CD4-positive, alpha-beta T cell (primary cell): Measurements from ENCODE around the gene IL33. TPM values are rescaled to one million over a fixed set of nuclear protein-coding genes. Genes with fewer than 3 reads are reported as not detected.

Experiments
- ATAC-seq: fragments of 200-7000 bp; cut with Tn5 transposase; one replicate; pipeline ENCODE4 v1.10.0; 2022; ENCODE audit warnings: mild to moderate bottlenecking; ENCODE audit not compliant: poor library complexity
- CTCF ChIA-PET: fragments of 350-600 bp; sonication (Branson Sonifier 250); formaldehyde crosslinking; loops from one replicate; lab custom pipeline; 2021; ENCODE audit warnings: antibody characterized with exemption, inconsistent platforms; lab: Charles Lee
- POLR2A ChIA-PET: fragments of 350-600 bp; sonication (Branson Sonifier 250); formaldehyde crosslinking; loops from one replicate; lab custom pipeline; 2021; ENCODE audit warnings: antibody characterized with exemption, inconsistent platforms; lab: Charles Lee
- DNase-seq, 14 experiments: peaks; one replicate each; pipeline ENCODE4 v3.0.0-alpha.2; 2013 to 2020; ENCODE audit warnings: mixed read lengths in 2 of 14
- H3K27ac ChIP-seq, 2 donors: one replicate each; pipeline versions ENCODE4 v1.5.1 to v1.7.0; 2013; ENCODE audit warnings: low read length in 2 of 2, low read depth in 1 of 2, mild to moderate bottlenecking in 1 of 2
- H3K27me3 ChIP-seq, 2 experiments: 1 replicate in 1 of 2; 2 replicates in 1 of 2; pipeline versions ENCODE4 v1.6.1 to v1.7.0; 2013; ENCODE audit warnings: low read length in 2 of 2, control low read depth in 1 of 2, mild to moderate bottlenecking in 1 of 2, moderate library complexity in 1 of 2; ENCODE audit not compliant: insufficient read depth in 2 of 2, control insufficient read depth in 1 of 2
- H3K36me3 ChIP-seq: one replicate; pipeline ENCODE4 v1.6.1; 2013; ENCODE audit warnings: low read length, control low read depth; ENCODE audit not compliant: insufficient read depth
- H3K4me1 ChIP-seq: one replicate; pipeline ENCODE4 v1.6.1; 2013; ENCODE audit warnings: low read length, control low read depth; ENCODE audit not compliant: insufficient read depth
- H3K4me3 ChIP-seq: one replicate; pipeline ENCODE4 v1.5.1; 2013; ENCODE audit warnings: mild to moderate bottlenecking, low read length, moderate library complexity
- H3K9me3 ChIP-seq, 2 experiments: 1 replicate in 1 of 2; 2 replicates in 1 of 2; pipeline versions ENCODE4 v1.6.1 to v1.7.0; 2013; ENCODE audit warnings: low read length in 2 of 2, mild to moderate bottlenecking in 2 of 2, control low read depth in 1 of 2, moderate library complexity in 1 of 2; ENCODE audit not compliant: control insufficient read depth in 1 of 2, insufficient read depth in 1 of 2
- H3K27ac Mint-ChIP-seq: one replicate; pipeline ENCODE4 v1.8.0; 2020; ENCODE audit warnings: mixed read lengths
- H3K27me3 Mint-ChIP-seq: one replicate; pipeline ENCODE4 v1.8.0; 2021; ENCODE audit warnings: mixed read lengths
- H3K36me3 Mint-ChIP-seq: one replicate; pipeline ENCODE4 v1.8.0; 2021; ENCODE audit warnings: low read depth, mixed read lengths
- H3K4me1 Mint-ChIP-seq: one replicate; pipeline ENCODE4 v1.8.0; 2021; ENCODE audit warnings: low read depth, mixed read lengths
- H3K4me3 Mint-ChIP-seq: one replicate; pipeline ENCODE4 v1.8.0; 2020; ENCODE audit warnings: mild to moderate bottlenecking, mixed read lengths
- H3K9me3 Mint-ChIP-seq: one replicate; pipeline ENCODE4 v1.8.0; 2020; ENCODE audit warnings: mixed read lengths
- intact Hi-C, 2 experiments: fragments of 100-400 bp; cut with DNase I in 1 of 2; cut with micrococcal nuclease in 1 of 2; formaldehyde crosslinking; loops; one replicate each; pipeline versions ENCODE4 v1.15.1 to v1.9.0; 2023 to 2025; cut with DNase I, micrococcal nuclease
- total RNA-seq, 174 experiments: library from RNA in 2 of 174; stranded (reverse) in 2 of 174; gene quantifications; one replicate each; pipeline ENCODE4 v1.2.3 and lab custom pipeline; 2021 to 2026
- TF ChIP-seq, protein P1 (sequence below): fragments of 200-600 bp; IDR thresholded peaks from one replicate; pipeline ENCODE4 v1.8.0; 2022; ENCODE audit warnings: antibody characterized with exemption, mild to moderate bottlenecking

IL33 gene
- total RNA-seq, 2 experiments from 2014 or later, result not detected

- peaks cover 45% of the 10 kb centered on the region for H3K27me3 Mint-ChIP-seq
- CTCF ChIA-PET, result no interaction called here
- peaks cover 3 to 9% of the 10 kb centered on the region in 2 experiments for H3K27me3 ChIP-seq
Observed at GRCh38 chr9:6200761-6201160, 14.8 kb upstream of the IL33 start.

DNA sequence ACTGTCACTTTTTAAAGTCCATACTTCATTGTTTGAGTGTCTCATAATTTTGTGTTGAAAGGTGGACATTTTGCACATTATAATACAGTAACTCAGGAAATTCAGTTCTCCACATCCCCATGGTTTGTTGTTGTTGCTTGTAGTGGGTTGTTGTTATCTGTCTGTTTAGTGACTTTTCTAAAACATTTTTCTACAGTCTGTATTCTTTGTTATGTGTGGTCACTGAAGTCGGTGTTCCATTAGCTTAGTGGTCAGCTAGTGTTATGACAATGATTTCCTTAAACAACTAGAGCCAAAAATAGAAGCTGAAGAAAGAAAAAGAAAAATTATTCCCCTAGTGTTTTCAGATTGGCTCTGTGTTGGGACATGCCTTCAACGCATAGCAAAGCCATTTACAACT is 5.6 kb upstream of the IL33 start:
- DNase-seq, result no peak
- no peak overlapping the region for H3K27ac ChIP-seq
- POLR2A ChIA-PET, result no interaction called here
- H3K4me3 Mint-ChIP-seq, result no peak overlapping the region
- peaks cover 0 to 16% of the 10 kb centered on the region in 2 experiments for H3K9me3 ChIP-seq
- H3K27me3 Mint-ChIP-seq, result peaks cover 9% of the 10 kb centered on the region
- no peak overlapping the region for H3K27ac Mint-ChIP-seq
- H3K4me1 Mint-ChIP-seq, result no peaks in the 10 kb centered on the region
- peaks cover 15% of the 10 kb centered on the region for H3K9me3 Mint-ChIP-seq
- CTCF ChIA-PET, result interaction anchor here (0.6 kb wide), 1 partner anchor 607 kb away, joined by 3 read pairs; no protein-coding TSS in a partner anchor
- no peaks in the 10 kb centered on the region for H3K4me1 ChIP-seq
- peaks cover 0 to 7% of the 10 kb centered on the region in 2 experiments for H3K27me3 ChIP-seq
- no peak for ATAC-seq
- TF ChIP-seq, protein P1, sequence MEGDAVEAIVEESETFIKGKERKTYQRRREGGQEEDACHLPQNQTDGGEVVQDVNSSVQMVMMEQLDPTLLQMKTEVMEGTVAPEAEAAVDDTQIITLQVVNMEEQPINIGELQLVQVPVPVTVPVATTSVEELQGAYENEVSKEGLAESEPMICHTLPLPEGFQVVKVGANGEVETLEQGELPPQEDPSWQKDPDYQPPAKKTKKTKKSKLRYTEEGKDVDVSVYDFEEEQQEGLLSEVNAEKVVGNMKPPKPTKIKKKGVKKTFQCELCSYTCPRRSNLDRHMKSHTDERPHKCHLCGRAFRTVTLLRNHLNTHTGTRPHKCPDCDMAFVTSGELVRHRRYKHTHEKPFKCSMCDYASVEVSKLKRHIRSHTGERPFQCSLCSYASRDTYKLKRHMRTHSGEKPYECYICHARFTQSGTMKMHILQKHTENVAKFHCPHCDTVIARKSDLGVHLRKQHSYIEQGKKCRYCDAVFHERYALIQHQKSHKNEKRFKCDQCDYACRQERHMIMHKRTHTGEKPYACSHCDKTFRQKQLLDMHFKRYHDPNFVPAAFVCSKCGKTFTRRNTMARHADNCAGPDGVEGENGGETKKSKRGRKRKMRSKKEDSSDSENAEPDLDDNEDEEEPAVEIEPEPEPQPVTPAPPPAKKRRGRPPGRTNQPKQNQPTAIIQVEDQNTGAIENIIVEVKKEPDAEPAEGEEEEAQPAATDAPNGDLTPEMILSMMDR, result no peak
- no peaks in the 10 kb centered on the region for H3K36me3 ChIP-seq
- intact Hi-C loops, result no loop called here
- no peaks in the 10 kb centered on the region for H3K36me3 Mint-ChIP-seq
- no peak overlapping the region for H3K4me3 ChIP-seq

More at GRCh38 chr9:6200761-6201160, 14.8 kb upstream of the IL33 start:
- H3K4me3 Mint-ChIP-seq, result no peak overlapping the region
- TF ChIP-seq, protein P1, result no peak
- no peak overlapping the region for H3K27ac Mint-ChIP-seq
- intact Hi-C loops, result no loop called here
- H3K36me3 ChIP-seq, result no peaks in the 10 kb centered on the region
- H3K4me1 Mint-ChIP-seq, result no peaks in the 10 kb centered on the region
- no peak overlapping the region for H3K27ac ChIP-seq
- DNase-seq (no peak), ATAC-seq (no peak)
- H3K9me3 ChIP-seq, result no peaks in the 10 kb centered on the region
- POLR2A ChIA-PET, result no interaction called here
- H3K9me3 Mint-ChIP-seq, result no peaks in the 10 kb centered on the region
- H3K36me3 Mint-ChIP-seq, result no peaks in the 10 kb centered on the region
- no peaks in the 10 kb centered on the region for H3K4me1 ChIP-seq
- no peak overlapping the region for H3K4me3 ChIP-seq

DNA sequence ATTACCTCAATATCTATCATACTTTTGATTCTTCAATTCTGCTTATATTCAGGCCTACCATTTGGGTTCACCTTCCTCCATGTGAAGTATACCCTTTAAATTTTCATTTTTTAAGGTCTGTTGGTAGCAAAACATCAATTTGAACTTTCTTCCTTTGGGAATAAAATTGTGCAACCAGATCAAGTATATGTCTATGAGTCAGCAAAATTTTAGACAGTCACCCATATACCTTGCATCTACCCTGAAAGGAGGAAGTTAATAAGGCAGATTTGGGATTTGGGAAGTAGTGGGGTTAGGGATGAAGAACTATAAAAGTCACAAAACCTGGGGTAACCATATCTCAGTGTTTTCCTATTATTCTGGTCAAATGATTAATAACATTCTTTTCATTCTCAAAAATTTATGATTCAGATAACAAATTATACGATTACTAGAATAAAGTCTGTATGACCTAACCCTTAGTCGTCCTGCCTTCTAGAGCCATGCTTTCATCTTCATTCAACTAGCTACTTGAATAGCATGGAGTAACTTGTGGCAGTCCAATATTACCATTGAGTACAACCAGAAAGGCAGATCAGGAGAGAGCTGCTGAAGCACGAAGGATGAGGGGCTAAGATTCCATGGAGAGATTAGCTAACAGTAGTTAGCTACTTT is 2.8 kb upstream of the IL33 start:
- H3K4me1 ChIP-seq, result no peaks in the 10 kb centered on the region
- Mint-ChIP-seq H3K36me3 (no peaks in the 10 kb centered on the region), H3K4me3 (no peak overlapping the region), H3K9me3 (peaks cover 15% of the 10 kb centered on the region), H3K27me3 (peaks cover 30% of the 10 kb centered on the region), H3K4me1 (no peaks in the 10 kb centered on the region), H3K27ac (no peak overlapping the region)
- no peaks in the 10 kb centered on the region for H3K36me3 ChIP-seq
- peaks cover 0 to 16% of the 10 kb centered on the region in 2 experiments for H3K9me3 ChIP-seq
- DNase-seq (no peak), ATAC-seq (no peak)
- H3K27ac ChIP-seq, result no peak overlapping the region
- ChIA-PET POLR2A (no interaction called here), CTCF (no interaction called here)
- TF ChIP-seq, protein P1, result no peak
- H3K4me3 ChIP-seq, result no peak overlapping the region
- intact Hi-C loops, result no loop called here
- peaks cover 7 to 13% of the 10 kb centered on the region in 2 experiments for H3K27me3 ChIP-seq
